NB4 (cell line): Measurements from ENCODE around the gene SLC26A8.
A peak's percentile ranks its signal among the peaks of the same experiment; 100 is the strongest.

Experiments used
- DNase-seq: peaks from one replicate; pipeline ENCODE4 v3.0.0; 2010; ENCODE audit warnings: low read depth
- H3K4me3 ChIP-seq: one replicate; pipeline ENCODE4 v1.5.1; 2011; ENCODE audit warnings: mild to moderate bottlenecking, low read depth, low read length, moderate library complexity
- MYC ChIP-seq: IDR thresholded peaks from 2 replicates; pipeline ENCODE4 v1.6.1; 2011; ENCODE audit warnings: low read depth, low read length
- POLR2A ChIP-seq: IDR thresholded peaks from 2 replicates; pipeline ENCODE4 v1.6.1; 2011; ENCODE audit warnings: mild to moderate bottlenecking; ENCODE audit not compliant: insufficient read length; ENCODE audit errors: extremely low read depth
- TF ChIP-seq, protein P1 (sequence below): IDR thresholded peaks from one replicate; pipeline ENCODE4 v1.5.1; 2012; ENCODE audit warnings: low read depth, low read length
- TF ChIP-seq, protein P2 (sequence below): IDR thresholded peaks from 2 replicates; pipeline ENCODE4 v1.6.1; 2011; ENCODE audit warnings: low read depth, low read length

SLC26A8 gene

DNA sequence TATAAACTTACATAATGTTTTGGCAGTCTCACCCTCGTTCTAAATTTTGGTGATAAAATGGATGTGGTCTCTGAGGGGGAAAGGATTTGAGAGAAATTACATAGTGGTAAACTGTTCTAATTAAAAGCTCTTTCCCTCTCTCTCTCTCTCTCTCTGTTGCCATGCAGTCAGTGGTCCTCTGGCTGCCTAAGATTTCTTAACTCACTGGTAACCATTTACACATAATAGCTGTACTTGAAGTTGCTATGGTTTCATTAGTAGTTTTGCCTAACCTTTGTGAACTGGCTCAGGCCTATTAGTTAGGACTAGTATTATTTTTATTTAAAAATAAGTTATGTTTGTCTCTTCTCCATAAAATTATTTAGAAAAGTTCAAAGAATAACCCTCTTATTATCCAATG is 45.1 kb upstream of the SLC26A8 start:
- no peak for TF ChIP-seq POLR2A
- TF ChIP-seq, protein P1, sequence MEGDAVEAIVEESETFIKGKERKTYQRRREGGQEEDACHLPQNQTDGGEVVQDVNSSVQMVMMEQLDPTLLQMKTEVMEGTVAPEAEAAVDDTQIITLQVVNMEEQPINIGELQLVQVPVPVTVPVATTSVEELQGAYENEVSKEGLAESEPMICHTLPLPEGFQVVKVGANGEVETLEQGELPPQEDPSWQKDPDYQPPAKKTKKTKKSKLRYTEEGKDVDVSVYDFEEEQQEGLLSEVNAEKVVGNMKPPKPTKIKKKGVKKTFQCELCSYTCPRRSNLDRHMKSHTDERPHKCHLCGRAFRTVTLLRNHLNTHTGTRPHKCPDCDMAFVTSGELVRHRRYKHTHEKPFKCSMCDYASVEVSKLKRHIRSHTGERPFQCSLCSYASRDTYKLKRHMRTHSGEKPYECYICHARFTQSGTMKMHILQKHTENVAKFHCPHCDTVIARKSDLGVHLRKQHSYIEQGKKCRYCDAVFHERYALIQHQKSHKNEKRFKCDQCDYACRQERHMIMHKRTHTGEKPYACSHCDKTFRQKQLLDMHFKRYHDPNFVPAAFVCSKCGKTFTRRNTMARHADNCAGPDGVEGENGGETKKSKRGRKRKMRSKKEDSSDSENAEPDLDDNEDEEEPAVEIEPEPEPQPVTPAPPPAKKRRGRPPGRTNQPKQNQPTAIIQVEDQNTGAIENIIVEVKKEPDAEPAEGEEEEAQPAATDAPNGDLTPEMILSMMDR: no peak
- no peak for DNase-seq
- no peak overlapping the region for H3K4me3 ChIP-seq

- H3K4me3 ChIP-seq: no peak overlapping the region
- TF ChIP-seq, protein P2, sequence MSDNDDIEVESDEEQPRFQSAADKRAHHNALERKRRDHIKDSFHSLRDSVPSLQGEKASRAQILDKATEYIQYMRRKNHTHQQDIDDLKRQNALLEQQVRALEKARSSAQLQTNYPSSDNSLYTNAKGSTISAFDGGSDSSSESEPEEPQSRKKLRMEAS: no peak
- no peak for TF ChIP-seq POLR2A
- TF ChIP-seq MYC: no peak
- TF ChIP-seq, protein P1: no peak
- DNase-seq: no peak
Measured at GRCh38 chr6:36068586-36068985, 44.1 kb upstream of the SLC26A8 start.

- peak; percentile 22 for DNase-seq
- TF ChIP-seq, protein P1: no peak
- TF ChIP-seq POLR2A: no peak
- TF ChIP-seq, protein P2: no peak
- no peak for TF ChIP-seq MYC
Measured at GRCh38 chr6:36068012-36068392, 43.6 kb upstream of the SLC26A8 start.

DNA sequence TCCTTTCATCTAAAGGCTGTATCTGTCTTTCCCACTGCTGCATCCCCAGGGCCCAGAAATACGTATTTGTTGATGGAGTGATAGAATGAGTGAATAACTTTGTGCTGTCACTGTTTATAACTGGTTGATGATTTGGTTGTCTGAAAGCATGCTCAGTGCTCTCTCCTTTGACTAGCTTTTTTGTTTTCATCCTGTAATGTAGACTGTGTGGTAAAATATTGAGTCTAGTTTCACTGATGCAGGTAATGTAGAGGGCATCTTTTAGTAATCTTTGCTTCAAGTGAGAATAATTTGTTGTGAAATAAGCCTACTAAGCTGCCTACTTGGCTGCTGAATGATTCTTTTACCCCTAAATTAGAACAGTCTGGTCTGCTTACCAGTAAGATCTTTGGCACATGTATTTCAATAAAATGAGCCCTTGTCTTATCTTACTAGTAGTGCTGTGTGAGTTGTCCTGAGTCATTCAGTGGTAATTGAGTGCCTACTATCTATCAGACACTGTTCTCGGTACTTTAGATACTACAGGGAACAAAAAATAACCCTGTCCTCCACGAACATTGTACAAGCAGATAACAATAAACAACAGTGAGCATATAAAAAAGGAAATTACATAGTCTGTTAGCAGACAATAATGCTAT is 43.1 kb upstream of the SLC26A8 start:
- no peak for TF ChIP-seq MYC
- H3K4me3 ChIP-seq: no peak overlapping the region
- no peak for DNase-seq

More at GRCh38 chr6:36068012-36068392, 43.6 kb upstream of the SLC26A8 start:
- no peak overlapping the region for H3K4me3 ChIP-seq

- no peak overlapping the region for H3K4me3 ChIP-seq
- TF ChIP-seq, protein P2: no peak
- DNase-seq: no peak
Measured at GRCh38 chr6:36066817-36067216, 42.4 kb upstream of the SLC26A8 start.

DNA sequence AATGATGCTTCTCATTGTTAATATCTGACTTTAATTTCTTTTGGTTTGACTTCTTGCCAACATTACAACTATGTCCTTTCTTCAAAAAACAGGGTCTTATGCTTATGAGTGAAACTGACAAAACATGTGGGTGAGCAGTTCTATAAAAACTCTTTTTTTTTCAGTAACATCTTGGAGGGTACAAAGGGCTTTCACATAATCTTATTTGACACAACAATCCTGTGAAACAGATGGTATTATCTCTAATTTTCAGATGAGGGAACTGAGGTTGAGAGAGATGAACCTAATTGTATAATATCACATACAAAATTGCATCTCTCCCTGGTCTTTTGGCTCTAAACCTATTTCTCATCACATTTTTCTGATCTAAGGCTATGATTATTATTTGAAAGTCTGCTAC is 41.5 kb upstream of the SLC26A8 start:
- TF ChIP-seq, protein P2: no peak
- no peak for TF ChIP-seq MYC
- no peak overlapping the region for H3K4me3 ChIP-seq
- no peak for DNase-seq

DNA sequence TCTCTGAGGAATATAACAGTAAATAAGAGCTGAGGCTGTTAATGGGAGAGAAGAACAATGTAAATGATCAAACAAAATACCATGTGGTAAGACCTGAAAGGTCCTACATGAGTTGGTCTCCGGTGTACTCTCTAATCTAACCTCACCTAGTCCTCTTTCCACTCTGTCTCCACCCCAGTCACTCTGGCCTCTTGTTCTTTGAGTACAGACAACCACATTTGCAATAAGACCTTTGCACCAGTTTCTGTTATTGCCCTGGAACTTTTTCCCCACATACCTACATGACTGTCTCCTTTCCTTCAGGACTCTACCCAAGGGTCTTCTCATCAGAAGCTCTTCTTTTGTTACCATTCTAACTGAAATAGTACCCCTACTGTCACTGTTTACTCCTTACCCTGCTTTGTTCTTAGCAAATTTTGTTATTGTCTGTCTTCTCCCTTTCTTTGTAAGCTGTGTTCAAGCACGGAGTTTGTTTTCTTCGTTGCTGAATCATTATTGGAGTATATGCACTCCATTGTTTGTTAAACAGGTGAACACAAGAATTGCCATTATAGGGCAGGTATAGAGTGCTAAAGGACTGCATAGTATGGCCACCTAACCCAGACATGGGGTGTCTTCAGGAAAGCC is 40.4 kb upstream of the SLC26A8 start:
- no peak overlapping the region for H3K4me3 ChIP-seq
- no peak for DNase-seq
- TF ChIP-seq, protein P1: no peak
- TF ChIP-seq MYC (no peak), POLR2A (no peak)
- TF ChIP-seq, protein P2: no peak
